ENCODE results near the gene CACNA2D2. TPM values are rescaled to one million over a fixed set of nuclear protein-coding genes. Genes with fewer than 3 reads are reported as not detected.

CACNA2D2 gene
- total RNA-seq, 1 donor from 2014 or later = 4.3 TPM

DNA sequence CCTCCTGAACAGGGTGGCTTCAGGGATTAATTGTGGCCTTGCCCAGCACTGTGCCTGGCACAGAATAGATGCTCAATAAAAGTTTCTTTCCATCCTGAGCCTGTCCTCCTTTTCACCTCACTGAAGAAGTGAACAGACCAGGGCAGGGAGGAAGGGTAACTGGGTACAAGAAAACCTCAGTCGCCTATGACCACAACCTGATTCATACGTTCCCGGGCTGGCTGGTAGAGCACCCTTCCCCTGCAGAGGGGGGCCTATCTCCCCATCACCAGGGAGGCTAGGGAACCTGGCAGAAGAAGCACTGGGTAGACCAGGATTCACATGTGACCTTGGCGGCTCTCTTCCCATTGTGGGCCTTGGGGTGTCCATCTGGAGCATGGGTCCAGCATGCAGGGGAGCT, 27.8 kb upstream of the CACNA2D2 start:
- Histone ChIP-seq H3K79me2 (ENCODE audit: low read depth) (no peaks in the 10 kb centered on the region), H4K20me1 (ENCODE audit: low read depth) (no peaks in the 10 kb centered on the region), H3K27me3 (peaks cover 20% of the 10 kb centered on the region), H3K9ac (no peak overlapping the region), H3K27ac (no peak overlapping the region), H2AFZ (replicated peaks) (no peak overlapping the region), H3K9me3 (ENCODE audit: low read depth) (no peaks in the 10 kb centered on the region), H3K4me1 (peaks cover 19% of the 10 kb centered on the region), H3F3A (ENCODE audit: low read depth) (no peaks in the 10 kb centered on the region), H3K36me3 (no peaks in the 10 kb centered on the region), H3K4me3 (no peak overlapping the region), H3K4me2 (no peak overlapping the region)
- no peak for DNase-seq (ENCODE audit: low spot score)
- Mint-ChIP-seq H3K27me3 (ENCODE audit: insufficient read depth, low read depth) (peaks cover 20% of the 10 kb centered on the region), H3K4me3 (no peak overlapping the region), H3K36me3 (no peaks in the 10 kb centered on the region), H3K9me3 (no peaks in the 10 kb centered on the region), H3K27ac (no peak overlapping the region), H3K4me1 (peaks cover 41% of the 10 kb centered on the region)
- TF ChIP-seq, protein P1, sequence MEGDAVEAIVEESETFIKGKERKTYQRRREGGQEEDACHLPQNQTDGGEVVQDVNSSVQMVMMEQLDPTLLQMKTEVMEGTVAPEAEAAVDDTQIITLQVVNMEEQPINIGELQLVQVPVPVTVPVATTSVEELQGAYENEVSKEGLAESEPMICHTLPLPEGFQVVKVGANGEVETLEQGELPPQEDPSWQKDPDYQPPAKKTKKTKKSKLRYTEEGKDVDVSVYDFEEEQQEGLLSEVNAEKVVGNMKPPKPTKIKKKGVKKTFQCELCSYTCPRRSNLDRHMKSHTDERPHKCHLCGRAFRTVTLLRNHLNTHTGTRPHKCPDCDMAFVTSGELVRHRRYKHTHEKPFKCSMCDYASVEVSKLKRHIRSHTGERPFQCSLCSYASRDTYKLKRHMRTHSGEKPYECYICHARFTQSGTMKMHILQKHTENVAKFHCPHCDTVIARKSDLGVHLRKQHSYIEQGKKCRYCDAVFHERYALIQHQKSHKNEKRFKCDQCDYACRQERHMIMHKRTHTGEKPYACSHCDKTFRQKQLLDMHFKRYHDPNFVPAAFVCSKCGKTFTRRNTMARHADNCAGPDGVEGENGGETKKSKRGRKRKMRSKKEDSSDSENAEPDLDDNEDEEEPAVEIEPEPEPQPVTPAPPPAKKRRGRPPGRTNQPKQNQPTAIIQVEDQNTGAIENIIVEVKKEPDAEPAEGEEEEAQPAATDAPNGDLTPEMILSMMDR (IDR thresholded peaks at IDR 0.05) = no peak
- TF ChIP-seq EZH2 (IDR thresholded peaks at IDR 0.05) (no peak), EZH2phosphoT487 (IDR thresholded peaks at IDR 0.05) (no peak)

DNA sequence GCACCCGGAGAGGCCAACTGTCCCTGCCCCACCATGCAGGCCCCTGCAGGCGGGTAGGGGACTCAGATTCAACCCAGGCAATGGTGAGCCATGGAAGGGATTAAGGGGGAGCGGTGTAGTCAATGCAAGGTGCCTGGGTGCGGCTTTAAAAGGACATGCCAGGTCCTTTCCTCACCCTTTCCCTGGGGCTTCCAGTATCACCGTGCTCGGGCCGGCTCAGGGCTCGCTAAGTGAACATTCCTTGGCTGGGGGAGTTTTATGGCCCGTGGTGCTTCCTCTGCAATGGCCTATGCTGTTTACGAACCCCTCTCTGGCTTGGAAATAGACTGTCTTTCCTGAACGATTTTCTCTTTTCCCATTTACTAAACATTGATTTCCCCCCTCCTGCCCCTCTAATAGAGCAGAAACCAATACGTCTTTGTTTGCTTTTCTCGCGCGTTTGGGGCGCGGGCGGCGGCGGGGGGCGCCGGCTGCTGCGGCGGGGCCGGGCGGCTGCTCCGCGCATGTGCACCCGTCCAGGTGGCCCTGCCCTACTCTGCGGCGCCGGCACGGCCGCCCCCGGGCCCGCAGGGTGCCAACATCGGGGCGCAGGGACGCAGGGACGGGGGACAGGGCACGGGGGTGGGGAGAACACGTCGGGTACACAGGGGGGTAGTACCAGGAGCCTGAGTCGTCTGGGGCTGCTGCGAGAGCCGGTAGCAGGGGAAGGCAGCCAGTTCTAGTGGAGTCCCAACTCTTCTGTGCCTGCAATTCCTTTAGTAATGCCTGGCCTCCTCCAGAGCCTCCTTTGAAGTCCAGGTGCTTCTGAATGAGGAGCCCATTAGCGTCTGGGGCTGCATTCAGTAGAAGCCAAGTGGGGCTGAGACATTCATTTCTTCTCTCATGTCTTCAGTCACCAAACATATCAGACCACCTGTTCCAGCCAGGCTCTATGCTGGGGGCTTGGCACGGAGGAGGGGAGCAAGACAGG, 26.9 kb upstream of the CACNA2D2 start:
- H3K27me3 ChIP-seq = peaks cover 20% of the 10 kb centered on the region
- Mint-ChIP-seq H3K4me3 (peak overlapping the region; percentile 5), H3K4me1 (peaks cover 36% of the 10 kb centered on the region), H3K9me3 (no peaks in the 10 kb centered on the region), H3K27me3 (ENCODE audit: insufficient read depth, low read depth) (peaks cover 20% of the 10 kb centered on the region), H3K27ac (no peak overlapping the region), H3K36me3 (no peaks in the 10 kb centered on the region)
- peak overlapping the region; percentile 31 for H2AFZ ChIP-seq (replicated peaks)
- H3K4me2 ChIP-seq = peak overlapping the region; percentile 60
- no peak overlapping the region for H3K27ac ChIP-seq
- H4K20me1 ChIP-seq (ENCODE audit: low read depth) = peaks cover 7% of the 10 kb centered on the region
- TF ChIP-seq, protein P1 (IDR thresholded peaks at IDR 0.05) = no peak
- TF ChIP-seq EZH2phosphoT487 (IDR thresholded peaks at IDR 0.05) = no peak
- TF ChIP-seq EZH2 (IDR thresholded peaks at IDR 0.05) = no peak
- no peaks in the 10 kb centered on the region for H3F3A ChIP-seq (ENCODE audit: low read depth)
- peaks cover 19% of the 10 kb centered on the region for H3K4me1 ChIP-seq
- peak; percentile 33 for DNase-seq (ENCODE audit: low spot score)
- no peak overlapping the region for H3K9ac ChIP-seq
- no peaks in the 10 kb centered on the region for H3K79me2 ChIP-seq (ENCODE audit: low read depth)
- H3K9me3 ChIP-seq (ENCODE audit: low read depth) = no peaks in the 10 kb centered on the region
- H3K4me3 ChIP-seq = peak overlapping the region; percentile 29
- no peaks in the 10 kb centered on the region for H3K36me3 ChIP-seq

DNA sequence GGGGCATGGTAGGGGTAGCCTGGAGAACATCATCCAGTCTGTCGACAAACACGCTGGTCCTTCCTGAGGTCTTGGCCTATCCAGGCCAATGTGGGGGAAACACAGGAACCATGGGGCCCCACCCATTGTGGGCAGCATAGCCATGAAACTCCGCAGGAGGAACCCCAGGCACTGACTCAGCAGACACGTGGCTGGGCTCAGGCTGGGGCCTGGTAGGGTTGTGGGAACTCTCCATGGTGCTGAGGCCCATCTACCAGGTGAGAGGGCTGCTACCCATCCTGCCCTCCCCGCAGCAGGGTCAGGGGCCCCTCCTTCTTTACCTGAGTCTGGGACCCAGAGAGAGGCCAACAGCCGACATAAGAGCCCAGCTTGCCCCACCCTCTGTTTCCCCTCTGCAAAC, 22.6 kb upstream of the CACNA2D2 start:
- no peaks in the 10 kb centered on the region for H3F3A ChIP-seq (ENCODE audit: low read depth)
- no peak overlapping the region for H3K9ac ChIP-seq
- no peak overlapping the region for H3K27ac Mint-ChIP-seq
- H3K36me3 ChIP-seq = no peaks in the 10 kb centered on the region
- peaks cover 12% of the 10 kb centered on the region for H3K27me3 ChIP-seq
- H4K20me1 ChIP-seq (ENCODE audit: low read depth) = peaks cover 11% of the 10 kb centered on the region
- no peaks in the 10 kb centered on the region for H3K79me2 ChIP-seq (ENCODE audit: low read depth)
- H3K4me2 ChIP-seq = no peak overlapping the region
- DNase-seq (ENCODE audit: low spot score) = peak; percentile 87
- peaks cover 4% of the 10 kb centered on the region for H3K4me1 Mint-ChIP-seq
- TF ChIP-seq EZH2phosphoT487 (IDR thresholded peaks at IDR 0.05) (no peak), EZH2 (IDR thresholded peaks at IDR 0.05) (no peak)
- TF ChIP-seq, protein P1 (IDR thresholded peaks at IDR 0.05) = no peak
- no peak overlapping the region for H3K27ac ChIP-seq
- no peaks in the 10 kb centered on the region for H3K9me3 Mint-ChIP-seq
- H3K9me3 ChIP-seq (ENCODE audit: low read depth) = no peaks in the 10 kb centered on the region
- no peak overlapping the region for H3K4me3 Mint-ChIP-seq
- H3K4me1 ChIP-seq = peaks cover 19% of the 10 kb centered on the region
- peaks cover 25% of the 10 kb centered on the region for H3K27me3 Mint-ChIP-seq (ENCODE audit: insufficient read depth, low read depth)
- no peak overlapping the region for H3K4me3 ChIP-seq
- no peak overlapping the region for H2AFZ ChIP-seq (replicated peaks)
- H3K36me3 Mint-ChIP-seq = no peaks in the 10 kb centered on the region

Data from neural progenitor cell (in vitro differentiated cells).